ENCODE data around the gene AHDC1.

- TF ChIP-seq POLR2AphosphoS5 (IDR thresholded peaks at IDR 0.05; ENCODE audit: insufficient read depth, low read depth, low read length) (no peak), CTCF (IDR thresholded peaks at IDR 0.05; ENCODE audit: extremely low read depth in 1 of 2, insufficient read depth in 1 of 2, low read depth in 1 of 2, low read length in 2 of 2) (no peak), MAX (IDR thresholded peaks at IDR 0.05; ENCODE audit: insufficient read depth, insufficient read length) (no peak), POLR2A (IDR thresholded peaks at IDR 0.05; ENCODE audit: low read depth, low read length) (no peak), JUN (IDR thresholded peaks at IDR 0.05; ENCODE audit: borderline replicate concordance, insufficient read depth, insufficient read length, low read depth) (no peak), FOS (IDR thresholded peaks at IDR 0.05; ENCODE audit: borderline replicate concordance, insufficient read depth, low read length) (no peak)
Measured at GRCh38 chr1:27529704-27530018, 74.3 kb downstream of the AHDC1 start.
